GM10248 (cell line): ENCODE data around the gene R3HCC1L.

Source experiments
- CTCF ChIA-PET: fragments of 300-600 bp; sonication (Branson Sonifier 250); formaldehyde crosslinking; extraction: SDS; loops from one replicate; lab custom pipeline; 2021; ENCODE audit warnings: antibody characterized with exemption; lab: Yijun Ruan, JAX
- POLR2A ChIA-PET: fragments of 350-650 bp; sonication (Branson Sonifier 250); formaldehyde crosslinking; extraction: SDS; loops from one replicate; lab custom pipeline; 2020; ENCODE audit warnings: antibody characterized with exemption; lab: Yijun Ruan, JAX
- DNase-seq: peaks from one replicate; pipeline ENCODE4 v3.0.0; 2012; ENCODE audit errors: extremely low spot score
- TF ChIP-seq, protein P1 (sequence below): IDR thresholded peaks from 2 replicates; pipeline ENCODE4 v1.5.1; 2012; ENCODE audit warnings: mild to moderate bottlenecking, low read depth; ENCODE audit errors: extremely low read depth, missing control alignments, control extremely low read depth

Gene R3HCC1L

DNA sequence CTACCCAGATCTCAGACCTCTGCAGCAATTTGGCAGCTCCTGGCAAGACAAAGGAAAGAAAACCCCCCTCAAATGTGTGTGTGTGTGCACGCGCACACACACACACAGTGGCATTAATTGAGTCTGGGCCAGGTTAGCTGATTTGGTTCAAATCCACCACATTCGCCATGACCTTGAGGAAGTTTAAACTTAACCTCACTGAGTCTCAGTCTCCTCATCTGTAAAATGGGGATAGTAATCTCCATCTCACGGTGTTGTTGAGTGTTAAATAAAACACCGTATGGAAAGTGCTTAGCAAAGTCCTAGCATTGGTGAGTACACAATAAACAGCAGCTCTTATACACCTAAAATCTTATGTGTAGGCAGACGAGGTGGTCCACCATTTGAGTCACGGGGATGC lies 128.6 kb downstream of the R3HCC1L start:
- TF ChIP-seq, protein P1, sequence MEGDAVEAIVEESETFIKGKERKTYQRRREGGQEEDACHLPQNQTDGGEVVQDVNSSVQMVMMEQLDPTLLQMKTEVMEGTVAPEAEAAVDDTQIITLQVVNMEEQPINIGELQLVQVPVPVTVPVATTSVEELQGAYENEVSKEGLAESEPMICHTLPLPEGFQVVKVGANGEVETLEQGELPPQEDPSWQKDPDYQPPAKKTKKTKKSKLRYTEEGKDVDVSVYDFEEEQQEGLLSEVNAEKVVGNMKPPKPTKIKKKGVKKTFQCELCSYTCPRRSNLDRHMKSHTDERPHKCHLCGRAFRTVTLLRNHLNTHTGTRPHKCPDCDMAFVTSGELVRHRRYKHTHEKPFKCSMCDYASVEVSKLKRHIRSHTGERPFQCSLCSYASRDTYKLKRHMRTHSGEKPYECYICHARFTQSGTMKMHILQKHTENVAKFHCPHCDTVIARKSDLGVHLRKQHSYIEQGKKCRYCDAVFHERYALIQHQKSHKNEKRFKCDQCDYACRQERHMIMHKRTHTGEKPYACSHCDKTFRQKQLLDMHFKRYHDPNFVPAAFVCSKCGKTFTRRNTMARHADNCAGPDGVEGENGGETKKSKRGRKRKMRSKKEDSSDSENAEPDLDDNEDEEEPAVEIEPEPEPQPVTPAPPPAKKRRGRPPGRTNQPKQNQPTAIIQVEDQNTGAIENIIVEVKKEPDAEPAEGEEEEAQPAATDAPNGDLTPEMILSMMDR = no peak
- ChIA-PET CTCF (interaction anchor here (1.1 to 1.2 kb wide), 2 partner anchors 9 to 39 kb away, joined by 3 read pairs; no protein-coding TSS in a partner anchor), POLR2A (no interaction called here)
- no peak for DNase-seq

DNA sequence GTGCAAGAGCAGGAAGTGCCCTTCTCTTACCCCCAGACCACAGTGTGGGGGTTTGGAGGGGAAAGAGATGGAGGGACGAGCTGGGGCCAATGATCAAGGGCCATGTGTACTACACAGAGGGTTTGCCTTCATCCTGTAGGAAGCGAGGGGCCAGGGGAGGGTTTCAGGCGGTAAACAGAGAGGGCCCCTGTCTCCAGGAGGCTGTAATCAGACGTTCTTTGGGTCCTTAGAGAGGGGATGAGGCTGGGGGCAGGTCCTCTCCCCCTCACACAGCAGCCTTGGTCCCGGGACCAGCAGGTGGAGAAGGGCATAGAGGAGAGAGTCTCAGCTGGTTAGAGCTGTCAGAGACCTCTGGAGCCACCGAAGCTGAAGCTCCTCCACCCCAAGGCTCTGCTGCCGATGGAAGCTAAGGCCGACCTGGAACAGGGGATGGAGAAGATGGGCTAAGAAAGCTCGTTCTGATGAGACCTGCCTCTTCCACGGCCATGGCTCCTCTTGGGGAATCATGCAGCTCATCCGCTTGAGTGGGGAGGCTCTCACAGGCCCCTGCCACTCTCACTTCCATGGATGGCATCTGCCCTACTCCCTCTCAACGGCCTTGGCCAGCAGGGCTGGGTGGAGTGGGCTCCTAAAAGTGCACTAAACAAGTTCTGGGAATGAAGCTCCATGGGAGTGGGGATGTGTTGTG lies 130.1 kb downstream of the R3HCC1L start:
- no peak for DNase-seq
- POLR2A ChIA-PET = no interaction called here
- CTCF ChIA-PET = interaction anchor here (0.7 kb wide), 1 partner anchor 45 kb away, joined by 3 read pairs; no protein-coding TSS in a partner anchor
- TF ChIP-seq, protein P1 = no peak

DNA sequence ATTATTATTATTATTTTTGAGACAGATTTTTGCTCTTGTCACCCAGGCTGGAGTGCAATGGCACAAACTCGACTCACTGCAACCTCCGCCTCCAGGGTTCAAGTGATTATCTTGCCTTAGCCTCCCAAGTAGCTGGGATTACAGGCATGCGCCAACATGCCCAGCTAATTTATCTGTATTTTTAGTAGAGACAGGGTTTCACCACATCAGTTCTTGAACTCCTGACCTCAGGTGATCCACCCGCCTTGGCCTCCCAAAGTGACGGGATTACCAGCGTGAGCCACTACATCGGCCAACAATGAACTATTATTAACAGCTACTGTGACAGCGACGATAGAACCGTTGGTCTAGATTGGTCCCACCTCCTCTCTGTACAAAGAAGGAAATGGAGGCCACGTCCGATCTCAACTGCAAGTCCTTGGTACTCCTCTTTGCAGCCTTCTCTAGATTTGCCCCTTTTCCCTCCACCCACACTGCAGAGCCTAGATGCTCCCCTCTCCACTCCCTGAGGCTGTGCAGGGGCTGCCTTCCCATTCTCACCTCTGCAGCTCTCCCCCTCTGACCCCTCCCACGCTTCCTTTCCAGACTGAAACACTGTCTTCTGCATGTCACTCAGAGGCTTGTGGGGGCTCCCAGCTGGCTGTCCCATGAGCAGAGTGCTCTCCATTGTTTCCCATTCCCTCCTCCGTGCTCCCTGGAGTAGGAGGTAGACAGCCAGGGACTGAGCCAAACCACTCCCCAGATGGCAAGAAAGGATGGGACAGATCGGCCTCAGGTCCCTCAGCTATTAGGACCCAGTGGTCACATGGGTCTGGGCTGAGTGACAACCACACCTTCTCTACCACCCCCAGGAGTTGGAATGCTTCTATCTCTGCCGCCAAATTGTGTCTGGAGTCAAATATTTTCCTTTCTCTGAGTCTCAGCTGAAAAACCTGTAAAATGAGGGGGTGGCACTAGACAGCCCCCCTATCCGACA lies 131.2 kb downstream of the R3HCC1L start:
- TF ChIP-seq, protein P1 = no peak
- DNase-seq = no peak
- POLR2A ChIA-PET = no interaction called here
- CTCF ChIA-PET = no interaction called here

DNA sequence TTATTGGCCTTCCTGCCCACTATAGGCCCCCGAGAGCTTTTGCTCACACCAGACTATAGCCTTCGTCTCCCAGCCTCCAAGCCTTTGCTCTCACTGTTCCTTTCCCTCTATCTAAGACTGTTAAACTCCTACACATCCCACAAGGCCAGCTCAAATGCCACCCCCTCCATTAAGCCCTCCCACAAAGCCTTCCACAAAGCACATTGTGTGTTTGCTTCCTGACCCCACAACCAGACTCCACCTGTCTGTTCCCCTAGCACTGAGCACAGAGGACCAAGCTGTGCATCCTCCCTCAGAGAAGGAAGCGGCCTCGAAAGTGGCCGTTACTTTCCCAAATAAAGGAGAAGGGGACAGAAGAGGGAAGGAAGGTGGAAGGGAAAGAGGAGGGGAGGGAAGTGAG lies 132.2 kb downstream of the R3HCC1L start:
- CTCF ChIA-PET = no interaction called here
- DNase-seq = no peak
- POLR2A ChIA-PET = no interaction called here
- TF ChIP-seq, protein P1 = no peak

DNA sequence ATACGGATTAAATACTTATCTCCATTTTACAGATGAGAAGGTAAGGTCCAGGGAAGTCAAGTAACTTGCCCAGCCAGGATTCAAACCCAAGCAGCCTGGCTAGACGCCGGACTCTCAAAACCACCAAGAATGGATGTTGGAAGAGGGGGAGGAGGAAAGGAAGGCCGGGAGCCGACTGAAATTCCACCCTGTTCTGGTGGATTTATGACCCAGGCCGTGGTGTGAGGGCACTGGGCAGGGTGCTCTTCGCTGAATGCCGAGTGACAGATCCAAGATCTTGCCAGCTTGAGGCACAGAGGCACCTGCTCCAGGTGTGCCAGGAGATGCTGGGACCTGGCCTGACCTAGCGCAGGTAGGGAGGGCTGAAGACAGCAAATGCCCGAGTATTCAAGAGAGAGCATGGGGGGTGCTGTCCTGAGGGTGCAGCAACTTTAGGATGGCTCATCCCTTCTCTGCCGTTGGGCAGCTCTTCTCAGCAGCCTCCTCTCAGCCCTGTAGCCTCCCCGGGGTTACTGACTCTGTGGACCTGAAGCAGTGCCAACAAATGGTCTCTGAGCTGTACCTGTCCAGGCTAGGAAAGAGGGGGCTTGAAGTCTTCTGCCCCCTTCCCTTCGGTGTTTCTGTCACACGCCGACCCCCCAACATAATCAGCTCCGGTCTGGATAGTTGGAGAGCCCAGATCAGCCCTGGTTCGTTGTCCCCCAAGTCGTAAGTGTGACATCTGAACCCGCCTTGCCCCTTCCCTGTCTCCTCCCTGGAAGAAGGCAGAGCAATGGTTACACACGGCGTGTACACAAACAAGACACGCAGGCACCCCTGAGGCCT lies 132.8 kb downstream of the R3HCC1L start:
- TF ChIP-seq, protein P1 = no peak
- POLR2A ChIA-PET = no interaction called here
- CTCF ChIA-PET = interaction anchor here (0.9 to 1.2 kb wide), 2 partner anchors 25 to 97 kb away, joined by 3 read pairs; no protein-coding TSS in a partner anchor
- no peak for DNase-seq
